AG04450 (cell line): ENCODE data around the gene POP5. TPM values are rescaled to one million over a fixed set of nuclear protein-coding genes. Genes with fewer than 3 reads are reported as not detected.

Experiments used
- CTCF ChIA-PET: fragments of 300-600, 350-600 bp; formaldehyde crosslinking; extraction: SDS; loops from one replicate; lab custom pipeline; 2022; ENCODE audit warnings: antibody characterized with exemption, inconsistent platforms; lab: Charles Lee
- POLR2A ChIA-PET: fragments of 350-600 bp; formaldehyde crosslinking; extraction: SDS; loops from one replicate; lab custom pipeline; 2021; ENCODE audit warnings: antibody characterized with exemption, inconsistent platforms; lab: Yijun Ruan, JAX
- DNase-seq: peaks from one replicate; pipeline ENCODE4 v3.0.0-alpha.2; 2011; ENCODE audit warnings: low read depth, low spot score
- H3K27ac ChIP-seq: one replicate; pipeline ENCODE4 v1.5.1; 2012; ENCODE audit warnings: low read depth, low read length, control low read depth
- H3K27me3 ChIP-seq: one replicate; pipeline ENCODE4 v1.6.0; 2012; ENCODE audit warnings: low read length; ENCODE audit not compliant: control insufficient read depth, insufficient read depth
- H3K4me3 ChIP-seq: 2 replicates; pipeline ENCODE4 v1.5.1; 2011; ENCODE audit warnings: mild to moderate bottlenecking, low read depth, low read length, control low read depth
- H3K9me3 ChIP-seq: 2 replicates; pipeline ENCODE4 v1.5.1; 2012; ENCODE audit warnings: low read length; ENCODE audit not compliant: control insufficient read depth, insufficient read depth
- CTCF ChIP-seq: IDR thresholded peaks from 2 replicates; pipeline ENCODE4 v1.5.1; 2011; ENCODE audit warnings: low read depth, low read length, control low read depth, inconsistent platforms
- polyA plus RNA-seq: library from polyadenylated mRNA; depleted of rRNA; stranded (reverse); fragments of >200 nt; gene quantifications from 2 replicates; pipeline ENCODE4 v1.2.3, GENCODE V29; 2011

The POP5 gene
- polyA plus RNA-seq, 1 experiment = 54.0 TPM

GRCh38 chr12:120596901-120597300 lies 15.7 kb upstream of the POP5 start:
- no peak for DNase-seq
- ChIA-PET CTCF (no interaction called here), POLR2A (no interaction called here)
- TF ChIP-seq CTCF = no peak
- H3K4me3 ChIP-seq = no peak overlapping the region
- no peaks in the 10 kb centered on the region for H3K9me3 ChIP-seq
- H3K27ac ChIP-seq = no peak overlapping the region
- H3K27me3 ChIP-seq = peaks cover 29% of the 10 kb centered on the region

DNA sequence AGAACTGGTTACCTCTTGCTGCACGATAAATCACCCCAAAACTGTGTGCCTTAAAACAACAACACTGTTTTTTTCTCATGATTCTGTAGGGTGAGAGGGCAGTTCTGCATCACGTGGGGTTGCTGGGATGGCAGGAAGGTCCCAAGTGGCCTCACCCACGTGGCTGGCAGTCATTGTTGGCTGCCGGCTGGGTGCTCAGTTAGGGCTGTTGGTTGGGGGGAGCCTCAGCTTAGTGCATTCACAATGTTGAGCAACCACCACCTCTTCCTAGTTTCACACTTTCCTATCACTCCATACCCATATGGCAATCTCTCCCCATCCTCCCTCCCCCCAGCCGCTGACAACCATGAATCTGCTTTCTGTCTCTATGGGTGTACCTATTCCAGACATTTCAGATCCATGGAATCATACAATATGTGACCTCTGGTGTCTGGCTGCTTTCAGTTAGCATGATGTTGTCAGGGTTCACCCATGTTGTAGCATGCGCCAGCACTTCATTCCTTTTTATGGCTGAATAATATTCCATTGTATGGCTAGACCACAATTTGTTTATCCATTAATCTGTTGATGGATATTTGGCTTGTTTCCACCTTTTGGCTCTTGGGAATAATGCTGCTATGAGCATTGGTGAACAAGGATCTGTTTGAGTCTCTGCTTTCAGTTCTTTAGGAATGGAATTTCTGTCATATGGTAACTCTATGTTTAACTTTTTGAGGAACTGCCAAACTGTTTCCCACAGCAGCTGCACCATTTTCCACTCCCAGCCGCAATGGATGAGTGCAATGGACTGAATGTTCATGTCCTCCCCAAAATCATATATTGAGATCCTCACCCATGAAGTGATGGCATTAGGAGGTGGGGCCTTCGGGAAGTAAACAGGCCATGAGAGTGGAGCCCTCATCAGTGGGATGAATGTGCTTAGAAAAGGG lies 11.2 kb upstream of the POP5 start:
- Histone ChIP-seq H3K4me3 (no peak overlapping the region), H3K27ac (no peak overlapping the region), H3K9me3 (no peaks in the 10 kb centered on the region), H3K27me3 (peaks cover 12% of the 10 kb centered on the region)
- ChIA-PET POLR2A (no interaction called here), CTCF (no interaction called here)
- no peak for DNase-seq
- TF ChIP-seq CTCF = no peak

DNA sequence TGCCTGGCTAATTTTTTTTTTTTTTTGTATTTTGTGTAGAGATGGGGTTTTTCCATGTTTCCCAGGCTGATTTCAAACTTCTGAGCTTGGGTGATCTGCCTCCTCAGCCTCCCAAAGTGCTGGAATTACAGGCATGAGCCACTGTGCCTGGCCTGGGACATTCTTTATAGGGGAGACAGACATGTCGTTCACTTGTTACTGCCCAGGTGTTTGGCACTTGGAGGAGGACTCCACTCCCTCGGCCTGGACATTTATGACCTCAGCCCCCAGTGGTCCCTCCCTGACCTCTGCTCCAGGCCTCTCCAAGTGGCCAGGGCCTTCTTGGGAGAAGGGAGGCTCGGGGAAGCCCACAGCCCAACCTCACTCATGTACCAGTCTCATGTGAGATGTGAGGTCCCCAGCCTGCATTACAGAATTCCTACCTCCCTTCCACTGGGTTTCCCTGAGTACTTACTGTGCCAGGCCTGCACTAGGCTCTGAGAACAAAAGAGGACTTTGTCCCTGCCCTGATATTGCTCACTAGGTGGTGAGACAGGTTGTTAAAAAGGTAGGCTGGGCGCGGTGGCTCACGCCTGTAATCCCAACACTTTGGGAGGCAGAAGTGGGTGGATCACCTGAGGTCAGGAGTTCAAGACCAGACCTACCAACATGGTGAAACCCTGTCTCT lies 9.7 kb upstream of the POP5 start:
- ChIA-PET CTCF (interaction anchor here (0.6 kb wide), 1 partner anchor 1122 kb away, joined by 3 read pairs; no protein-coding TSS in a partner anchor), POLR2A (no interaction called here)
- Histone ChIP-seq H3K4me3 (no peak overlapping the region), H3K9me3 (no peaks in the 10 kb centered on the region), H3K27ac (no peak overlapping the region), H3K27me3 (peaks cover 15% of the 10 kb centered on the region)
- DNase-seq = no peak
- TF ChIP-seq CTCF = no peak

DNA sequence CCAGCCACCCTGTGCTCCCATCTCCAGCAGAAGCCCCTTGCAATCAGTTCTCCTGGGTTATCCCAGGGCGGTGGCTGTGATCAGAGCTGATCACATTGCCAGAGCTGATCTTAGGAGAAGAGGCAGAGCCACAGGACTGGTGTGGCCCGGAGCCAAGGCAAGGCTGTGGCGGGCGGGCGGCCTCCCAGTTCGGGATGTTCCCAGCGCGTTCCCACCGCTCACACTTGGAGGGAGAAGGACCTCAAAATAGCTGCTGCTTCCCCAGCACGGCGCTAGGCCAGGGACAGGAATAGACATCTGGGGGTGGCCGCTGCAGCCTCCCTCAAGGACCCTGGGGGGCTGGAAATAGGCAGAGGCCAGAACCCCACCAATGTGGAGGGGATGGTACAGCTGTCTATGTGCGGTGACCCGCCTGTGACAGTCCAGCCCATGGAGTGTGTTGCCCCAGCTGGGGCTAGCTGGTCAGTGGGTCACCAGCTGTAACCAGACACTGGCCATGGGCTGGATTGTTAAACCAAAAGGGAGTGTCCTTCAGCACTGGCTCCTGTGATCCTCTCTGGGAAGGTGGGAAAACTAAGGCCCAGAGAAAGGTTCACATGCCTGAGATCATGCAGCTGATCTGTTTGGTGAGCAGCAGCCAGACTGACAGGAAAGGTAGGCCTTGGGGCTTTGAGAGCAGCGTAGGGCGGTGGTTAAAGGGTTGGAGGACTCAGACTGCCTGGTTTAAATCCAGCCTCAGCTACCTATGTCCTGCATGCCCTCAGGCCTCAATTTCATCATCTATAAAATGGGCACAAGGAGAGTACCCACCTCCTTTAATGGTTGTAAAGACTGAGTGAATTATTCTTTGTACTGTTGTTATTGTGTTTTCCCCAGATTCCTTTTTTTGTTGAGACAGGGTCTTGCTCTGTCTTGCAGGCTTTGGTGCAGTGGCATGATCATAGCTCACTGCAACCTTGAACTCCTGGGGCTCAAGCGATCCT lies 8.0 kb upstream of the POP5 start:
- H3K9me3 ChIP-seq = no peaks in the 10 kb centered on the region
- CTCF ChIA-PET = interaction anchor here (0.6 to 1.3 kb wide), 2 partner anchors 57 to 60 kb away, joined by 3 read pairs; no protein-coding TSS in a partner anchor
- DNase-seq = no peak
- POLR2A ChIA-PET = no interaction called here
- no peak overlapping the region for H3K27ac ChIP-seq
- TF ChIP-seq CTCF = no peak
- H3K4me3 ChIP-seq = no peak overlapping the region
- peaks cover 16% of the 10 kb centered on the region for H3K27me3 ChIP-seq
